22Rv1 (cell line): ENCODE measurements around the gene PBLD.
"Not testable (repeated sequence)": the region's sequence is repeated elsewhere in the genome, so short reads cannot be mapped to it uniquely, and the experiment has no call there.

ENCODE experiments used
- H3K27ac ChIP-seq: fragments of 450-650 bp; 2 replicates; pipeline ENCODE4 v1.5.1; 2017
- ZFX ChIP-seq: fragments of 450-650 bp; IDR thresholded peaks from 2 replicates; pipeline ENCODE4 v1.6.1; 2017; ENCODE audit warnings: antibody characterized with exemption, borderline replicate concordance
- TF ChIP-seq, protein P1 (sequence below): fragments of 450-650 bp; IDR thresholded peaks from 2 replicates; pipeline ENCODE4 v1.5.1; 2017; ENCODE audit warnings: mild to moderate bottlenecking

The PBLD gene

GRCh38 chr10:68330852-68331454, 1.8 kb downstream of the PBLD start:
- TF ChIP-seq ZFX: no peak
- TF ChIP-seq, protein P1, sequence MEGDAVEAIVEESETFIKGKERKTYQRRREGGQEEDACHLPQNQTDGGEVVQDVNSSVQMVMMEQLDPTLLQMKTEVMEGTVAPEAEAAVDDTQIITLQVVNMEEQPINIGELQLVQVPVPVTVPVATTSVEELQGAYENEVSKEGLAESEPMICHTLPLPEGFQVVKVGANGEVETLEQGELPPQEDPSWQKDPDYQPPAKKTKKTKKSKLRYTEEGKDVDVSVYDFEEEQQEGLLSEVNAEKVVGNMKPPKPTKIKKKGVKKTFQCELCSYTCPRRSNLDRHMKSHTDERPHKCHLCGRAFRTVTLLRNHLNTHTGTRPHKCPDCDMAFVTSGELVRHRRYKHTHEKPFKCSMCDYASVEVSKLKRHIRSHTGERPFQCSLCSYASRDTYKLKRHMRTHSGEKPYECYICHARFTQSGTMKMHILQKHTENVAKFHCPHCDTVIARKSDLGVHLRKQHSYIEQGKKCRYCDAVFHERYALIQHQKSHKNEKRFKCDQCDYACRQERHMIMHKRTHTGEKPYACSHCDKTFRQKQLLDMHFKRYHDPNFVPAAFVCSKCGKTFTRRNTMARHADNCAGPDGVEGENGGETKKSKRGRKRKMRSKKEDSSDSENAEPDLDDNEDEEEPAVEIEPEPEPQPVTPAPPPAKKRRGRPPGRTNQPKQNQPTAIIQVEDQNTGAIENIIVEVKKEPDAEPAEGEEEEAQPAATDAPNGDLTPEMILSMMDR: no peak
- H3K27ac ChIP-seq: peak overlapping the region; percentile 99

DNA sequence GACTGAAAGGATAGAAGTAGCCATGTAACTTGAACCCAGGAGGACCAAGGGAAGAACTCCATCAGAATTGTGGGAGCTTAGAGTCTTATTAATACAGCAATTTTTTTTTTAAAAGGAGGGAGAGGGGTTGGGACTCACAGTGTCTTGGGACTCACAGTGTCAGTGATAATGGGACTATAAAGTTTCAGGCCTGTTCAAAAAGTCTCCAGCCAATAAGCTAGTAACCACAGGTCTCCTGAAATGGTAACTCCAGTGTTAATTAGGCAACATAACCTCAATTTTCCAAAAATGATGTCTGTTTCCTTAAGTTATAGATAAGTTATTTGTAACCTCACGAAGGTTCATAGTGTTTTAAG, 3.2 kb downstream of the PBLD start:
- H3K27ac ChIP-seq: peak overlapping the region; percentile 99
- TF ChIP-seq, protein P1: no peak
- no peak for TF ChIP-seq ZFX

DNA sequence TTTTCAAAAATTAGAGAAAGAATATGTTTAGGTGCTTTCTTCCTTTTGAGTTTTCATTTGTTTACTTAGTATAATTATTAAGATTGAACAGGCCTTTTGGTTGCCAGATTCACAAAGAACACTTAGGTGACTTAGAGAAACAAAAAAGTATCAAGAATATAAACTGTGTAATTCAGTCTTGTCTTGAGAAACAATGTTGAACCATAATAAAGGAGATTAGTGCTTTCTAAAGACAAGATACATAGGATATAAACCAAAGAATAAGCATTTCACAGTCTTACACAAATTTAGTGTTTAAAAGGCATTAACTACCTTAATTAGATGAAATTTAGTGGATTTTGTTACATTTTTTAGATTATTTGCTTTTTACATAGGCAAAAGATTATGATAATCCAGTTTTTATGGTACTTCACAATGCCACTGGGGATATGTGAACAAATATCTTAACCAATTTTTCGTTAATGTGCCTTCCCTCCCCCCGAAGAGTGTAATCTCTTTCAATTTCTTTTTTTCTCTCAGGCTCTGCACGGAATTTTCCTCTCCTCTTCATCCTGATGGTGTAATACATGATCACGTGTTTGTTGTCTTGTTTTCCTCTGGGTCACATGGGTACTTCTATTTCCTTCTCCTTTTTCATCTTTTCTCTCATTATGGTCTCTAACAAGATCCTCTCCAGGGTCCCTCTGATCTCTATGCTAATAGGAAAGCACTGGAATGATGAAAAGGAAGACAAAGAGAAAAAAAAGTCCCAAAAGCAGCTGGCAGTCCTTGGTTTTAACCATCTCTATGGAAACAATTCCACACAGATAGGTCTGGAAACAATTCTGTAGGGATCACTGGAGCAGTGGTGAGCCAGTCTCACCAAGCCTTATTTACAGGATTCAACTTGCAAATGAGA, 4.6 kb downstream of the PBLD start:
- H3K27ac ChIP-seq: peak overlapping the region; percentile 99
- TF ChIP-seq ZFX: no peak
- TF ChIP-seq, protein P1: no peak

GRCh38 chr10:68324396-68324795, 8.3 kb downstream of the PBLD start:
- not testable (repeated sequence) for H3K27ac ChIP-seq

DNA sequence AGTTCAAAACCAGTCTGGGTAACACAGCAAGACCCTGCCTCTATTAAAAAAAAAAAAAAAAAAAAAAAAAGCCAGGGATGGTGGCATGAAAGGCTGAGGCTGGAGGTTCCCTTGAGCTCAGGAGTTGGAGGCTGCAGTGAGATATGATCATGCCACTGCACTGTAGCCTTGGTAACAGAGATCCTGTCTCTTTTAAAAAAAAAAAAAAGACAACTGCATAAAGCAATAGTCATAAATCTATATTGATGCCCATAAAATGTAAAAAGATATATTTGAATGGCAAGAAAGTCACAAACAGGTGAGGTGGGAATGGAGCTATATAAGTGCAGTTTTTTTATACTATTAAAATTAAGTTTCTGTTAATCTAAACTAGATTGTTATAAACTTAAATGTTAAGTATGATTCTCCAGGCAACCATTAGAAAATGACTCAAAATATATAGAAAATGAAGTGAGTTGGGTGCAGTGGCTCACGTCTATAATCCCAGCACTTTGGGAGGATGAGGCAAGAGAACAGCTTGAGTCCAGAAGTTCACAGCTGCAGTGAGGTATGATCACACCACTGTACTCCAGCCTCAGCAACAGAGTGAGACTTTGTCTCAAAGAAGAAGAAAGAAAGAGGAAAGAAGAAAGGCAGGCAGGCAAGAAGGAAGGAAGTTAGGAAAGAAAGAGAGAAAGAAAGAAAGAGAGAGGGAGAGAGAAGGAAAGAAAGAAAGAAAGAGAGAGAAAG, 14.2 kb downstream of the PBLD start:
- no peak overlapping the region for H3K27ac ChIP-seq
- TF ChIP-seq, protein P1: no peak
- no peak for TF ChIP-seq ZFX

- no peak overlapping the region for H3K27ac ChIP-seq
- TF ChIP-seq ZFX: no peak
- TF ChIP-seq, protein P1: no peak
Observed at GRCh38 chr10:68315582-68315981, 17.1 kb downstream of the PBLD start.

- H3K27ac ChIP-seq: not testable (repeated sequence)
Observed at GRCh38 chr10:68314930-68315329, 17.8 kb downstream of the PBLD start.

DNA sequence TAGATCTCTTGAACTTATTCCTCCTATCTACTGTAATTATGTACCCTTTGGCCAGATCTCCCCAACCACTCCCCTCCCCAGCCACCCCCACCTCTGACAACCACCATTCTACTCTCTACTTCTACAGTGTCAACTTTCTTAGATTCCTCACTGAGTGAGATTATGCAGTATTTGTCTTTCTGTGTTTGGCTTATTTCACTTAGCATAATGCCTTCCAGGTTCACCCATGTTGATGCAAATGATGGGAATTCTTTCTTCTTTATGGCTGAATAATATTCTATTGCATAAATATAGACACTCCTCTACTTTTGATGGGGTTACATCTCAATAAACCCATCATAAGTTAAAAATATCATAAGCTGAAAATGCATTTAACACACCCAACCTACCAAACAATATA, 22.2 kb downstream of the PBLD start:
- H3K27ac ChIP-seq: no peak overlapping the region
- no peak for TF ChIP-seq ZFX
- TF ChIP-seq, protein P1: no peak
